ENCODE measurements around the gene SLC24A5. TPM values are rescaled to one million over a fixed set of nuclear protein-coding genes. Genes with fewer than 3 reads are reported as not detected.

Gene SLC24A5
- total and polyA plus RNA-seq, 9 of the 15 experiments (the other 6 are each of a cell fraction or from before 2014, with no cell fraction given): not detected

DNA sequence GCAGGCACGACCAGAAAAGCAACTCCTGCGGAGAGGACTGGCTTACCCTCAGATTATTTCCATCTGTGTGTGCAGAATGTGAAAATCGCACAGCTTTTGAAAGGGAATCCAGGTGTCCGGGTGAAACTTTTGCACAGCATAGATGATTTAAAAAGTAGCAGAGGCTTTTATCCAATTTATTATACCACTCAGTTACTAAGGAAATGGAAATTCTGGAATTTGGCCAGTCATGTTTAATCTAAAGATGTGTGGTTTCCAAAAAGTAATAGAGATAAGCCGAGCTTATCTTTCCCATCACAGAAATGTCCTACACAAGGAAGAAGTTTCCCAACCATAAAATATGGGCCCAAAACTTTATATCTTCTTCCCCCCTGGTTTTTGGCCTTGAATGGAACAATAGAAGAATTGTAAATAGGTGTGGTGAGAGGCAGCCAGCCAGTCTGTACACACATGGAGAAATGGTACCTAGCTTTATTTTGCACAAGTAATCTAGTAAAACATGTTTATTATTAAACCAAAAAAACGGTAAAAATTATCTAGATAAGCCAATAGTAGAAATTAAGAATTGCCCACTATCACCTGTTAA, 19.3 kb upstream of the SLC24A5 start (continued):
- TF ChIP-seq, protein P1, sequence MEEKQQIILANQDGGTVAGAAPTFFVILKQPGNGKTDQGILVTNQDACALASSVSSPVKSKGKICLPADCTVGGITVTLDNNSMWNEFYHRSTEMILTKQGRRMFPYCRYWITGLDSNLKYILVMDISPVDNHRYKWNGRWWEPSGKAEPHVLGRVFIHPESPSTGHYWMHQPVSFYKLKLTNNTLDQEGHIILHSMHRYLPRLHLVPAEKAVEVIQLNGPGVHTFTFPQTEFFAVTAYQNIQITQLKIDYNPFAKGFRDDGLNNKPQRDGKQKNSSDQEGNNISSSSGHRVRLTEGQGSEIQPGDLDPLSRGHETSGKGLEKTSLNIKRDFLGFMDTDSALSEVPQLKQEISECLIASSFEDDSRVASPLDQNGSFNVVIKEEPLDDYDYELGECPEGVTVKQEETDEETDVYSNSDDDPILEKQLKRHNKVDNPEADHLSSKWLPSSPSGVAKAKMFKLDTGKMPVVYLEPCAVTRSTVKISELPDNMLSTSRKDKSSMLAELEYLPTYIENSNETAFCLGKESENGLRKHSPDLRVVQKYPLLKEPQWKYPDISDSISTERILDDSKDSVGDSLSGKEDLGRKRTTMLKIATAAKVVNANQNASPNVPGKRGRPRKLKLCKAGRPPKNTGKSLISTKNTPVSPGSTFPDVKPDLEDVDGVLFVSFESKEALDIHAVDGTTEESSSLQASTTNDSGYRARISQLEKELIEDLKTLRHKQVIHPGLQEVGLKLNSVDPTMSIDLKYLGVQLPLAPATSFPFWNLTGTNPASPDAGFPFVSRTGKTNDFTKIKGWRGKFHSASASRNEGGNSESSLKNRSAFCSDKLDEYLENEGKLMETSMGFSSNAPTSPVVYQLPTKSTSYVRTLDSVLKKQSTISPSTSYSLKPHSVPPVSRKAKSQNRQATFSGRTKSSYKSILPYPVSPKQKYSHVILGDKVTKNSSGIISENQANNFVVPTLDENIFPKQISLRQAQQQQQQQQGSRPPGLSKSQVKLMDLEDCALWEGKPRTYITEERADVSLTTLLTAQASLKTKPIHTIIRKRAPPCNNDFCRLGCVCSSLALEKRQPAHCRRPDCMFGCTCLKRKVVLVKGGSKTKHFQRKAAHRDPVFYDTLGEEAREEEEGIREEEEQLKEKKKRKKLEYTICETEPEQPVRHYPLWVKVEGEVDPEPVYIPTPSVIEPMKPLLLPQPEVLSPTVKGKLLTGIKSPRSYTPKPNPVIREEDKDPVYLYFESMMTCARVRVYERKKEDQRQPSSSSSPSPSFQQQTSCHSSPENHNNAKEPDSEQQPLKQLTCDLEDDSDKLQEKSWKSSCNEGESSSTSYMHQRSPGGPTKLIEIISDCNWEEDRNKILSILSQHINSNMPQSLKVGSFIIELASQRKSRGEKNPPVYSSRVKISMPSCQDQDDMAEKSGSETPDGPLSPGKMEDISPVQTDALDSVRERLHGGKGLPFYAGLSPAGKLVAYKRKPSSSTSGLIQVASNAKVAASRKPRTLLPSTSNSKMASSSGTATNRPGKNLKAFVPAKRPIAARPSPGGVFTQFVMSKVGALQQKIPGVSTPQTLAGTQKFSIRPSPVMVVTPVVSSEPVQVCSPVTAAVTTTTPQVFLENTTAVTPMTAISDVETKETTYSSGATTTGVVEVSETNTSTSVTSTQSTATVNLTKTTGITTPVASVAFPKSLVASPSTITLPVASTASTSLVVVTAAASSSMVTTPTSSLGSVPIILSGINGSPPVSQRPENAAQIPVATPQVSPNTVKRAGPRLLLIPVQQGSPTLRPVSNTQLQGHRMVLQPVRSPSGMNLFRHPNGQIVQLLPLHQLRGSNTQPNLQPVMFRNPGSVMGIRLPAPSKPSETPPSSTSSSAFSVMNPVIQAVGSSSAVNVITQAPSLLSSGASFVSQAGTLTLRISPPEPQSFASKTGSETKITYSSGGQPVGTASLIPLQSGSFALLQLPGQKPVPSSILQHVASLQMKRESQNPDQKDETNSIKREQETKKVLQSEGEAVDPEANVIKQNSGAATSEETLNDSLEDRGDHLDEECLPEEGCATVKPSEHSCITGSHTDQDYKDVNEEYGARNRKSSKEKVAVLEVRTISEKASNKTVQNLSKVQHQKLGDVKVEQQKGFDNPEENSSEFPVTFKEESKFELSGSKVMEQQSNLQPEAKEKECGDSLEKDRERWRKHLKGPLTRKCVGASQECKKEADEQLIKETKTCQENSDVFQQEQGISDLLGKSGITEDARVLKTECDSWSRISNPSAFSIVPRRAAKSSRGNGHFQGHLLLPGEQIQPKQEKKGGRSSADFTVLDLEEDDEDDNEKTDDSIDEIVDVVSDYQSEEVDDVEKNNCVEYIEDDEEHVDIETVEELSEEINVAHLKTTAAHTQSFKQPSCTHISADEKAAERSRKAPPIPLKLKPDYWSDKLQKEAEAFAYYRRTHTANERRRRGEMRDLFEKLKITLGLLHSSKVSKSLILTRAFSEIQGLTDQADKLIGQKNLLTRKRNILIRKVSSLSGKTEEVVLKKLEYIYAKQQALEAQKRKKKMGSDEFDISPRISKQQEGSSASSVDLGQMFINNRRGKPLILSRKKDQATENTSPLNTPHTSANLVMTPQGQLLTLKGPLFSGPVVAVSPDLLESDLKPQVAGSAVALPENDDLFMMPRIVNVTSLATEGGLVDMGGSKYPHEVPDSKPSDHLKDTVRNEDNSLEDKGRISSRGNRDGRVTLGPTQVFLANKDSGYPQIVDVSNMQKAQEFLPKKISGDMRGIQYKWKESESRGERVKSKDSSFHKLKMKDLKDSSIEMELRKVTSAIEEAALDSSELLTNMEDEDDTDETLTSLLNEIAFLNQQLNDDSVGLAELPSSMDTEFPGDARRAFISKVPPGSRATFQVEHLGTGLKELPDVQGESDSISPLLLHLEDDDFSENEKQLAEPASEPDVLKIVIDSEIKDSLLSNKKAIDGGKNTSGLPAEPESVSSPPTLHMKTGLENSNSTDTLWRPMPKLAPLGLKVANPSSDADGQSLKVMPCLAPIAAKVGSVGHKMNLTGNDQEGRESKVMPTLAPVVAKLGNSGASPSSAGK (IDR thresholded peaks at IDR 0.05): no peak
- no peak for TF ChIP-seq CBFA2T3 (IDR thresholded peaks at IDR 0.05)

All from K562 (cell line).